Esophagus muscularis mucosa (tissue), 4 donors: ENCODE data around the gene FUT9. TPM values are rescaled to one million over a fixed set of nuclear protein-coding genes. Genes with fewer than 3 reads are reported as not detected.

Experiments used
- DNase-seq: peaks from one replicate; pipeline ENCODE4 v3.0.0-alpha.2; 2017; ENCODE audit errors: extremely low spot score
- H3K27ac ChIP-seq, 4 donors: fragments of 200-600 bp; sonication (generic); replicated peaks in 1 of 4; 1 replicate in 3 of 4; 2 replicates in 1 of 4; pipeline ENCODE4 v1.5.1; 2016 to 2019; ENCODE audit warnings: mild to moderate bottlenecking in 1 of 4
- H3K27me3 ChIP-seq, 4 donors: fragments of 200-600 bp; sonication (generic); one replicate each; pipeline versions ENCODE4 v1.5.1 to v1.6.0; 2016 to 2019
- H3K36me3 ChIP-seq, 4 donors: fragments of 200-600 bp; sonication (generic); one replicate each; pipeline ENCODE4 v1.5.1; 2016 to 2019
- H3K4me1 ChIP-seq, 4 donors: fragments of 200-600 bp; sonication (generic); one replicate each; pipeline ENCODE4 v1.5.1; 2016 to 2019
- H3K4me3 ChIP-seq, 4 donors: fragments of 200-600 bp; sonication (generic); 1 replicate in 2 of 4; 2 replicates in 2 of 4; pipeline ENCODE4 v1.5.1; 2016 to 2019; ENCODE audit warnings: mild to moderate bottlenecking in 4 of 4, moderate library complexity in 1 of 4
- H3K9me3 ChIP-seq, 4 donors: fragments of 200-600 bp; sonication (generic); 1 replicate in 3 of 4; 2 replicates in 1 of 4; pipeline ENCODE4 v1.5.1; 2016 to 2019
- CTCF ChIP-seq, 3 experiments: fragments of 200-600 bp in 2 of 3; fragments of 450-650 bp in 1 of 3; sonication (generic) in 2 of 3; IDR thresholded peaks; one replicate each; pipeline ENCODE4 v1.5.1; 2017 to 2019; ENCODE audit warnings: antibody characterized with exemption in 3 of 3, mild to moderate bottlenecking in 2 of 3, moderate library complexity in 1 of 3
- EP300 ChIP-seq: sonication (generic); formaldehyde crosslinking; IDR thresholded peaks from one replicate; pipeline ENCODE4 v1.6.1; 2017; ENCODE audit warnings: antibody characterized with exemption
- POLR2A ChIP-seq: fragments of 450-650 bp; IDR thresholded peaks from one replicate; pipeline ENCODE4 v1.6.1; 2017; ENCODE audit warnings: antibody characterized with exemption, moderate library complexity, mild to moderate bottlenecking, low read depth
- POLR2AphosphoS5 ChIP-seq, 2 donors: sonication (generic); formaldehyde crosslinking; IDR thresholded peaks; one replicate each; pipeline ENCODE4 v1.6.1; 2017; ENCODE audit warnings: antibody characterized with exemption in 2 of 2
- WGBS: methylation state at CpG from one replicate; pipeline ENCODE4 v1.1.5; 2018; 5-methylcytosine and 5-hydroxymethylcytosine counted together
- intact Hi-C: fragments of 100-400 bp; cut with DNase I; formaldehyde crosslinking; loops from one replicate; pipeline ENCODE4 v1.15.1; 2023
- total RNA-seq, 4 donors: library from RNA; depleted of rRNA; stranded (reverse); fragments of >200 nt; gene quantifications; one replicate each; pipeline versions ENCODE4 v1.1.0 to v1.2.1, GENCODE V29; 2016

FUT9 gene
- total RNA-seq, 4 donors from 2014 or later: not detected

GRCh38 chr6:96059586-96059985 is 43.8 kb downstream of the FUT9 start:
- DNase-seq: no peak
- Histone ChIP-seq H3K4me3 (no peak overlapping the region), H3K9me3 (no peaks in the 10 kb centered on the region), H3K27ac (no peak overlapping the region), H3K36me3 (no peaks in the 10 kb centered on the region), H3K27me3 (no peaks in the 10 kb centered on the region), H3K4me1 (no peaks in the 10 kb centered on the region)
- no peak for TF ChIP-seq POLR2AphosphoS5 (IDR thresholded peaks at IDR 0.05)
- TF ChIP-seq CTCF (IDR thresholded peaks at IDR 0.05): no peak
- TF ChIP-seq POLR2A: no peak
- no peak for TF ChIP-seq EP300
- intact Hi-C loops: no loop called here
- WGBS: 68% methylated on average over 1 of the region's 1 CpG

- no peak for DNase-seq
- Histone ChIP-seq H3K4me3 (no peak overlapping the region), H3K4me1 (no peaks in the 10 kb centered on the region), H3K27ac (no peak overlapping the region), H3K36me3 (no peaks in the 10 kb centered on the region), H3K9me3 (no peaks in the 10 kb centered on the region), H3K27me3 (no peaks in the 10 kb centered on the region)
- TF ChIP-seq POLR2AphosphoS5 (IDR thresholded peaks at IDR 0.05) (no peak), POLR2A (no peak), EP300 (no peak), CTCF (IDR thresholded peaks at IDR 0.05) (no peak)
- 85% methylated on average over 2 of the region's 2 CpGs for WGBS
- intact Hi-C loops: no loop called here
These were observed 44.5 kb downstream of the FUT9 start for GRCh38 chr6:96060249-96060648.

GRCh38 chr6:96065213-96065612 is 49.4 kb downstream of the FUT9 start:
- no peak overlapping the region for H3K4me3 ChIP-seq
- WGBS: 78% methylated on average over 2 of the region's 2 CpGs

GRCh38 chr6:96066376-96066775 is 50.6 kb downstream of the FUT9 start:
- no peaks in the 10 kb centered on the region for H3K9me3 ChIP-seq
- WGBS: 70% methylated on average over 1 of the region's 1 CpG
- H3K27me3 ChIP-seq: no peaks in the 10 kb centered on the region
- TF ChIP-seq CTCF (IDR thresholded peaks at IDR 0.05) (no peak), EP300 (no peak), POLR2AphosphoS5 (IDR thresholded peaks at IDR 0.05) (no peak), POLR2A (no peak)
- no peak overlapping the region for H3K27ac ChIP-seq
- intact Hi-C loops: no loop called here
- H3K4me3 ChIP-seq: no peak overlapping the region
- no peaks in the 10 kb centered on the region for H3K4me1 ChIP-seq
- DNase-seq: no peak
- no peaks in the 10 kb centered on the region for H3K36me3 ChIP-seq

More at GRCh38 chr6:96065213-96065612, 49.4 kb downstream of the FUT9 start:
- H3K4me1 ChIP-seq: no peaks in the 10 kb centered on the region
- H3K9me3 ChIP-seq: no peaks in the 10 kb centered on the region
- no peaks in the 10 kb centered on the region for H3K27me3 ChIP-seq
- TF ChIP-seq POLR2AphosphoS5 (IDR thresholded peaks at IDR 0.05): no peak
- TF ChIP-seq POLR2A: no peak
- no peak for TF ChIP-seq EP300
- TF ChIP-seq CTCF (IDR thresholded peaks at IDR 0.05): no peak
- no peaks in the 10 kb centered on the region for H3K36me3 ChIP-seq
- no peak overlapping the region for H3K27ac ChIP-seq
- intact Hi-C loops: no loop called here
- DNase-seq: no peak

GRCh38 chr6:96073555-96073954 is 57.8 kb downstream of the FUT9 start:
- intact Hi-C loops: no loop called here
- Histone ChIP-seq H3K4me1 (no peaks in the 10 kb centered on the region), H3K4me3 (no peak overlapping the region), H3K36me3 (no peaks in the 10 kb centered on the region), H3K9me3 (no peaks in the 10 kb centered on the region), H3K27me3 (no peaks in the 10 kb centered on the region), H3K27ac (no peak overlapping the region)
- 94% methylated on average over 3 of the region's 3 CpGs for WGBS
- DNase-seq: no peak
- TF ChIP-seq CTCF (IDR thresholded peaks at IDR 0.05): no peak
- no peak for TF ChIP-seq POLR2A
- no peak for TF ChIP-seq POLR2AphosphoS5 (IDR thresholded peaks at IDR 0.05)
- TF ChIP-seq EP300: no peak
